HepG2 (cell line): ENCODE measurements around the gene BRMS1. TPM values are rescaled to one million over a fixed set of nuclear protein-coding genes. Genes with fewer than 3 reads are reported as not detected.
A peak's percentile ranks its signal among the peaks of the same experiment; 100 is the strongest.

Source experiments
- ATF1 ChIP-seq: IDR thresholded peaks from 2 replicates; pipeline ENCODE4 v1.6.1; 2016; ENCODE audit warnings: mild to moderate bottlenecking, control low read depth
- ATF7-NPFF ChIP-seq: sonication (generic); formaldehyde crosslinking; IDR thresholded peaks from 2 replicates; pipeline ENCODE4 v1.8.1; 2023; ENCODE audit warnings: mild to moderate bottlenecking, low read depth, missing genetic modification reagents, moderate library complexity
- CC2D1A ChIP-seq: sonication (generic); formaldehyde crosslinking; IDR thresholded peaks from 2 replicates; pipeline ENCODE4 v1.8.1; 2023; ENCODE audit warnings: mild to moderate bottlenecking, missing genetic modification reagents
- CCAR2 ChIP-seq: fragments of 200-400 bp; formaldehyde crosslinking; optimal IDR thresholded peaks from 2 replicates; pipeline ENCODE3; 2018; ENCODE audit warnings: low read depth, mild to moderate bottlenecking, low read length, moderate library complexity
- FOXM1 ChIP-seq: sonication (generic); formaldehyde crosslinking; IDR thresholded peaks from 2 replicates; pipeline ENCODE4 v1.5.0; 2020; ENCODE audit warnings: missing genetic modification reagents
- MTF2 ChIP-seq: sonication (generic); formaldehyde crosslinking; IDR thresholded peaks from 2 replicates; pipeline ENCODE4 v1.5.0; 2020; ENCODE audit warnings: missing genetic modification reagents, borderline replicate concordance
- MYNN ChIP-seq: sonication (generic); formaldehyde crosslinking; IDR thresholded peaks from 2 replicates; pipeline ENCODE4 v1.4.0; 2020; ENCODE audit warnings: mild to moderate bottlenecking, low read depth, missing genetic modification reagents
- RCOR2 ChIP-seq: IDR thresholded peaks from 2 replicates; pipeline ENCODE4 v1.6.1; 2016; ENCODE audit warnings: missing biosample characterization, missing genetic modification reagents
- SP1 ChIP-seq, 2 experiments: fragments of 450-650 bp in 1 of 2; sonication (generic) in 1 of 2; formaldehyde crosslinking in 1 of 2; IDR thresholded peaks; 2 replicates each; pipeline versions ENCODE4 v1.4.0 to v1.6.1; 2016 to 2020; ENCODE audit warnings: missing genetic modification reagents in 1 of 2
- SP5 ChIP-seq: IDR thresholded peaks from 2 replicates; pipeline ENCODE4 v1.6.1; 2016; ENCODE audit warnings: low read depth, borderline replicate concordance
- TCF7 ChIP-seq: sonication (generic); IDR thresholded peaks from 2 replicates; pipeline ENCODE4 v1.6.1; 2016; ENCODE audit warnings: antibody characterized with exemption, low read depth
- TMF1 ChIP-seq: sonication (generic); formaldehyde crosslinking; IDR thresholded peaks from 2 replicates; pipeline ENCODE4 v1.8.1; 2022; ENCODE audit warnings: low read depth, missing genetic modification reagents
- ZEB1 ChIP-seq: IDR thresholded peaks from 2 replicates; pipeline ENCODE4 v1.6.1; 2012; ENCODE audit warnings: mild to moderate bottlenecking, low read depth, inconsistent platforms; ENCODE audit not compliant: insufficient replicate concordance
- ZFP36L2 ChIP-seq: sonication (generic); formaldehyde crosslinking; IDR thresholded peaks from 2 replicates; pipeline ENCODE4 v1.4.0; 2020; ENCODE audit warnings: missing genetic modification reagents
- ZFP41 ChIP-seq: sonication (generic); formaldehyde crosslinking; IDR thresholded peaks from 2 replicates; pipeline ENCODE4 v1.4.0; 2020; ENCODE audit warnings: mild to moderate bottlenecking, missing genetic modification reagents, borderline replicate concordance
- ZNF10 ChIP-seq: sonication (generic); formaldehyde crosslinking; IDR thresholded peaks from 2 replicates; pipeline ENCODE4 v1.4.0; 2020; ENCODE audit warnings: mild to moderate bottlenecking, low read depth, missing genetic modification reagents, borderline replicate concordance
- ZNF350 ChIP-seq: sonication (generic); formaldehyde crosslinking; IDR thresholded peaks from 2 replicates; pipeline ENCODE4 v1.4.0; 2020; ENCODE audit warnings: mild to moderate bottlenecking, low read depth, missing genetic modification reagents, borderline replicate concordance
- ZNF549 ChIP-seq: sonication (generic); formaldehyde crosslinking; IDR thresholded peaks from 2 replicates; pipeline ENCODE4 v1.5.0; 2020; ENCODE audit warnings: missing genetic modification reagents
- ZNF556 ChIP-seq: sonication (generic); formaldehyde crosslinking; IDR thresholded peaks from 2 replicates; pipeline ENCODE4 v1.4.0; 2020; ENCODE audit warnings: mild to moderate bottlenecking, missing genetic modification reagents, borderline replicate concordance
- ZNF777 ChIP-seq: sonication (generic); formaldehyde crosslinking; IDR thresholded peaks from 2 replicates; pipeline ENCODE4 v1.4.0; 2020; ENCODE audit warnings: missing genetic modification reagents
- polyA plus RNA-seq, 8 experiments: library from polyadenylated mRNA; depleted of rRNA in 3 of 8; stranded (reverse) in 7 of 8; unstranded in 1 of 8; fragments of >200 nt; fragmentation: Illumina TruSeq in 4 of 8; extraction: Trizol in 4 of 8; gene quantifications; 2 replicates each; pipeline versions ENCODE4 v1.2.1 to v1.2.3, GENCODE V29; 2011 to 2016; ENCODE audit warnings: low read depth in 4 of 8, missing spikeins in 1 of 8, mixed read lengths in 1 of 8; ENCODE audit not compliant: insufficient read depth in 1 of 8
- total RNA-seq, 5 experiments: library from RNA; depleted of rRNA; stranded (reverse); fragments of >200 nt; fragmentation: Illumina TruSeq; extraction: Trizol; gene quantifications; 2 replicates each; pipeline ENCODE4 v1.2.3, GENCODE V29; 2016; ENCODE audit warnings: low read depth in 1 of 5
- TF ChIP-seq, protein P1 (sequence below), 2 experiments: IDR thresholded peaks; 2 replicates each; pipeline ENCODE4 v1.6.1; 2011 to 2012; ENCODE audit warnings: low read length in 2 of 2, borderline replicate concordance in 1 of 2, low read depth in 1 of 2, mild to moderate bottlenecking in 1 of 2, moderate library complexity in 1 of 2
- TF ChIP-seq, protein P2 (sequence below): sonication (generic); formaldehyde crosslinking; IDR thresholded peaks from 2 replicates; pipeline ENCODE4 v1.5.0; 2020; ENCODE audit warnings: mild to moderate bottlenecking, missing genetic modification reagents
- TF ChIP-seq, protein P3 (sequence below): IDR thresholded peaks from 2 replicates; pipeline ENCODE4 v1.6.1; 2012; ENCODE audit warnings: inconsistent platforms
- TF ChIP-seq, protein P4 (sequence below): sonication (generic); formaldehyde crosslinking; IDR thresholded peaks from 2 replicates; pipeline ENCODE4 v1.8.0; 2022; ENCODE audit warnings: missing genetic modification reagents, low read depth, mild to moderate bottlenecking, borderline replicate concordance

The BRMS1 gene
- total and polyA plus RNA-seq, 2 of the 13 experiments (the other 11 are each of a cell fraction or from before 2014, with no cell fraction given) = 15.8 to 55.7 TPM

DNA sequence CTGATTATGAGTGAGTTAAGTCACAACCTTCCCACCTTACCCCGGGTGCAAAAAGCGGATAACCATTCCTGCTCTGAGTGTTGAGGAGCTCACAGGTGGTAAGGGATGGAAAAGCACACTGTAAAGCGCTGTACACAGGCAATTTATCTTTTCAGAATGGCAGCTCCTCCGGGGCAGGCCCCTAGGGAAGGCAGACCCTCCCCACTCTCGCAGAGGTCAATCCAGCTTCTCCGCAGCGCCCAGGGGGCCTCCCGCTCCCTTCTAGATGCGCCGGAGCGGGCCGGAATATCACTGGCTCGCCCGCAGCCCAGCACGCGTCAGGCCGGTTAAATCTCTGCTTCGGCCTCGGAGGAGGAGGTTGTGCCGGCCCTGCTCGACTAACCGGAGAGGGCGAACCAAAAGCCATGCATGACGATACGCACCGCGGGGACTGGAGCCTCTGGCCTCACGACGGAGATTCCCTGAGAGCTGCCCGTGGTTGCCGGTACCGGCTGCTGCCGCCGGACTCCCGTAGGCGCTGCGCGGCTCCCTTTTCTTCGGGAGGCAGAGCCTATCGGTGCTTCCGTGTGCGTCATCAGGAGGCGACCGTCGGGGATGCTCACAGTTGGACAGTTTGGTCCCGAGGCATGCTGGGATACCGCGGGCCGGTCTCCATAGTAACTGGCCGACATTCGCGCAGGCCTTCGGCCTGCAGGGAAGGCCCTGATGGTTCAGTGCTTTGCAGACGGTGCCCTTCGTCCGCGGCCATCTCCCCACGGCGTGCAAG lies at the start of gene BRMS1 (continued):
- TF ChIP-seq, protein P1, sequence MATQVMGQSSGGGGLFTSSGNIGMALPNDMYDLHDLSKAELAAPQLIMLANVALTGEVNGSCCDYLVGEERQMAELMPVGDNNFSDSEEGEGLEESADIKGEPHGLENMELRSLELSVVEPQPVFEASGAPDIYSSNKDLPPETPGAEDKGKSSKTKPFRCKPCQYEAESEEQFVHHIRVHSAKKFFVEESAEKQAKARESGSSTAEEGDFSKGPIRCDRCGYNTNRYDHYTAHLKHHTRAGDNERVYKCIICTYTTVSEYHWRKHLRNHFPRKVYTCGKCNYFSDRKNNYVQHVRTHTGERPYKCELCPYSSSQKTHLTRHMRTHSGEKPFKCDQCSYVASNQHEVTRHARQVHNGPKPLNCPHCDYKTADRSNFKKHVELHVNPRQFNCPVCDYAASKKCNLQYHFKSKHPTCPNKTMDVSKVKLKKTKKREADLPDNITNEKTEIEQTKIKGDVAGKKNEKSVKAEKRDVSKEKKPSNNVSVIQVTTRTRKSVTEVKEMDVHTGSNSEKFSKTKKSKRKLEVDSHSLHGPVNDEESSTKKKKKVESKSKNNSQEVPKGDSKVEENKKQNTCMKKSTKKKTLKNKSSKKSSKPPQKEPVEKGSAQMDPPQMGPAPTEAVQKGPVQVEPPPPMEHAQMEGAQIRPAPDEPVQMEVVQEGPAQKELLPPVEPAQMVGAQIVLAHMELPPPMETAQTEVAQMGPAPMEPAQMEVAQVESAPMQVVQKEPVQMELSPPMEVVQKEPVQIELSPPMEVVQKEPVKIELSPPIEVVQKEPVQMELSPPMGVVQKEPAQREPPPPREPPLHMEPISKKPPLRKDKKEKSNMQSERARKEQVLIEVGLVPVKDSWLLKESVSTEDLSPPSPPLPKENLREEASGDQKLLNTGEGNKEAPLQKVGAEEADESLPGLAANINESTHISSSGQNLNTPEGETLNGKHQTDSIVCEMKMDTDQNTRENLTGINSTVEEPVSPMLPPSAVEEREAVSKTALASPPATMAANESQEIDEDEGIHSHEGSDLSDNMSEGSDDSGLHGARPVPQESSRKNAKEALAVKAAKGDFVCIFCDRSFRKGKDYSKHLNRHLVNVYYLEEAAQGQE (IDR thresholded peaks at IDR 0.05; ENCODE audit: borderline replicate concordance in 1 of 2, low read depth in 1 of 2, low read length in 2 of 2) = no peak; a peak in 1 of 4 replicates
- TF ChIP-seq ZFP41 (no peak), CCAR2 (no peak), FOXM1 (CRISPR knock-in tag) (no peak), MTF2 (CRISPR knock-in tag) (no peak), TMF1 (CRISPR knock-in tag) (peak; percentile 79; the same call in 1 of the 2 replicates), ZNF10 (CRISPR knock-in tag) (no peak), ZNF777 (CRISPR knock-in tag) (no peak), RCOR2 (CRISPR knock-in tag) (no peak), ZNF350 (CRISPR knock-in tag) (peak; percentile 91), ATF7-NPFF (no peak), MYNN (peak; percentile 75; the same call in 1 of the 2 replicates), TCF7 (no peak), ZNF556 (CRISPR knock-in tag) (peak; percentile 90; the same call in 1 of the 2 replicates), SP5 (no peak), ZEB1 (no peak), ATF1 (CRISPR knock-in tag) (peak; percentile 99), ZNF549 (CRISPR knock-in tag) (no peak), SP1 (IDR thresholded peaks at IDR 0.05) (no peak), SP1 (CRISPR knock-in tag; IDR thresholded peaks at IDR 0.05) (peak; percentile 57), ZFP36L2 (0 out of 2 replicates have a peak, but pooled peaks have one; percentile 35), CC2D1A (CRISPR knock-in tag) (no peak)
- TF ChIP-seq, protein P2, sequence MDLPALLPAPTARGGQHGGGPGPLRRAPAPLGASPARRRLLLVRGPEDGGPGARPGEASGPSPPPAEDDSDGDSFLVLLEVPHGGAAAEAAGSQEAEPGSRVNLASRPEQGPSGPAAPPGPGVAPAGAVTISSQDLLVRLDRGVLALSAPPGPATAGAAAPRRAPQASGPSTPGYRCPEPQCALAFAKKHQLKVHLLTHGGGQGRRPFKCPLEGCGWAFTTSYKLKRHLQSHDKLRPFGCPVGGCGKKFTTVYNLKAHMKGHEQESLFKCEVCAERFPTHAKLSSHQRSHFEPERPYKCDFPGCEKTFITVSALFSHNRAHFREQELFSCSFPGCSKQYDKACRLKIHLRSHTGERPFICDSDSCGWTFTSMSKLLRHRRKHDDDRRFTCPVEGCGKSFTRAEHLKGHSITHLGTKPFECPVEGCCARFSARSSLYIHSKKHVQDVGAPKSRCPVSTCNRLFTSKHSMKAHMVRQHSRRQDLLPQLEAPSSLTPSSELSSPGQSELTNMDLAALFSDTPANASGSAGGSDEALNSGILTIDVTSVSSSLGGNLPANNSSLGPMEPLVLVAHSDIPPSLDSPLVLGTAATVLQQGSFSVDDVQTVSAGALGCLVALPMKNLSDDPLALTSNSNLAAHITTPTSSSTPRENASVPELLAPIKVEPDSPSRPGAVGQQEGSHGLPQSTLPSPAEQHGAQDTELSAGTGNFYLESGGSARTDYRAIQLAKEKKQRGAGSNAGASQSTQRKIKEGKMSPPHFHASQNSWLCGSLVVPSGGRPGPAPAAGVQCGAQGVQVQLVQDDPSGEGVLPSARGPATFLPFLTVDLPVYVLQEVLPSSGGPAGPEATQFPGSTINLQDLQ (CRISPR knock-in tag) = 0 out of 2 replicates have a peak, but pooled peaks have one; percentile 18
- TF ChIP-seq, protein P3, sequence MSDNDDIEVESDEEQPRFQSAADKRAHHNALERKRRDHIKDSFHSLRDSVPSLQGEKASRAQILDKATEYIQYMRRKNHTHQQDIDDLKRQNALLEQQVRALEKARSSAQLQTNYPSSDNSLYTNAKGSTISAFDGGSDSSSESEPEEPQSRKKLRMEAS = peak; percentile 67
- TF ChIP-seq, protein P4, sequence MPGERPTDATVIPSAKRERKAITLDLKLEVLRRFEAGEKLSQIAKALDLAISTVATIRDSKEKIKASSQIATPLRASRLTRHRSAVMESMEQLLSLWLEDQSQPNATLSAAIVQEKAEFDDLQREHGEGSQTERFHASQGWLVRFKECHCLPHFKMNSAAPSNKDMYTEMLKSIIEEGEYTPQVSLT (CRISPR knock-in tag) = no peak
